Sigmoid colon (tissue), 7 donors: Measurements from ENCODE around the gene TSPAN18. TPM values are rescaled to one million over a fixed set of nuclear protein-coding genes. Genes with fewer than 3 reads are reported as not detected.

Source experiments
- DNase-seq: peaks from one replicate; pipeline ENCODE4 v3.0.0-alpha.2; 2019
- H3K27ac ChIP-seq, 4 donors: fragments of 200-600 bp; sonication (generic); one replicate each; pipeline ENCODE4 v1.5.1; 2016 to 2019; ENCODE audit warnings: mild to moderate bottlenecking in 1 of 4
- H3K27me3 ChIP-seq, 3 donors: fragments of 200-600 bp; sonication (generic); one replicate each; pipeline ENCODE4 v1.5.1; 2019; ENCODE audit warnings: mild to moderate bottlenecking in 1 of 3
- H3K36me3 ChIP-seq, 4 donors: fragments of 200-600 bp; sonication (generic); one replicate each; pipeline ENCODE4 v1.5.1; 2016 to 2019
- H3K4me1 ChIP-seq, 4 donors: fragments of 200-600 bp; sonication (generic); one replicate each; pipeline ENCODE4 v1.5.1; 2017 to 2019
- H3K4me3 ChIP-seq, 4 donors: fragments of 200-600 bp; sonication (generic); one replicate each; pipeline ENCODE4 v1.5.1; 2017 to 2019; ENCODE audit warnings: mild to moderate bottlenecking in 2 of 4, moderate library complexity in 1 of 4
- H3K9me3 ChIP-seq, 4 donors: fragments of 200-600 bp in 3 of 4; sonication (generic) in 3 of 4; one replicate each; pipeline versions ENCODE4 v1.5.1 to v1.6.1; 2013 to 2019
- EP300 ChIP-seq, 4 donors: sonication (generic); formaldehyde crosslinking; IDR thresholded peaks; one replicate each; pipeline ENCODE4 v1.6.1; 2017; ENCODE audit warnings: antibody characterized with exemption in 4 of 4
- POLR2A ChIP-seq, 2 donors: fragments of 450-650 bp; IDR thresholded peaks; one replicate each; pipeline ENCODE4 v1.6.1; 2016; ENCODE audit warnings: antibody characterized with exemption in 2 of 2, mild to moderate bottlenecking in 2 of 2, moderate library complexity in 2 of 2
- POLR2AphosphoS5 ChIP-seq, 4 donors: sonication (generic); formaldehyde crosslinking; IDR thresholded peaks; one replicate each; pipeline ENCODE4 v1.6.1; 2017; ENCODE audit warnings: antibody characterized with exemption in 4 of 4
- WGBS, 2 donors: extraction: QIAGEN DNeasy Blood & Tissue Kit; methylation state at CpG; one replicate each; pipeline ENCODE4 v1.1.7; 2013; 5-methylcytosine and 5-hydroxymethylcytosine counted together
- intact Hi-C: fragments of 100-400 bp; cut with DNase I; formaldehyde crosslinking; loops from one replicate; pipeline ENCODE4 v1.15.1; 2023
- polyA plus RNA-seq, 3 donors: library from polyadenylated mRNA; stranded (reverse); fragments of 200-250 nt; gene quantifications; one replicate each; pipeline ENCODE4 v1.2.3, GENCODE V29; 2013
- total RNA-seq, 4 donors: library from RNA; depleted of rRNA; stranded (reverse); fragments of >200 nt; gene quantifications; one replicate each; pipeline ENCODE4 v1.1.0, GENCODE V29; 2016
- TF ChIP-seq, protein P1 (sequence below), 4 experiments: fragments of 450-650 bp in 3 of 4; fragments of 200-600 bp in 1 of 4; IDR thresholded peaks; one replicate each; pipeline ENCODE4 v1.5.1; 2016 to 2019; ENCODE audit warnings: antibody characterized with exemption in 4 of 4, mild to moderate bottlenecking in 3 of 4, moderate library complexity in 2 of 4
- donor health status: healthy with polysubstance abuse.
- donor health status: Bipolar disorder and iron deficiency.
- donor health status: healthy.

TSPAN18 gene
- total and polyA plus RNA-seq, 7 donors, result 0.23 to 75.3 (median 13.8) TPM

DNA sequence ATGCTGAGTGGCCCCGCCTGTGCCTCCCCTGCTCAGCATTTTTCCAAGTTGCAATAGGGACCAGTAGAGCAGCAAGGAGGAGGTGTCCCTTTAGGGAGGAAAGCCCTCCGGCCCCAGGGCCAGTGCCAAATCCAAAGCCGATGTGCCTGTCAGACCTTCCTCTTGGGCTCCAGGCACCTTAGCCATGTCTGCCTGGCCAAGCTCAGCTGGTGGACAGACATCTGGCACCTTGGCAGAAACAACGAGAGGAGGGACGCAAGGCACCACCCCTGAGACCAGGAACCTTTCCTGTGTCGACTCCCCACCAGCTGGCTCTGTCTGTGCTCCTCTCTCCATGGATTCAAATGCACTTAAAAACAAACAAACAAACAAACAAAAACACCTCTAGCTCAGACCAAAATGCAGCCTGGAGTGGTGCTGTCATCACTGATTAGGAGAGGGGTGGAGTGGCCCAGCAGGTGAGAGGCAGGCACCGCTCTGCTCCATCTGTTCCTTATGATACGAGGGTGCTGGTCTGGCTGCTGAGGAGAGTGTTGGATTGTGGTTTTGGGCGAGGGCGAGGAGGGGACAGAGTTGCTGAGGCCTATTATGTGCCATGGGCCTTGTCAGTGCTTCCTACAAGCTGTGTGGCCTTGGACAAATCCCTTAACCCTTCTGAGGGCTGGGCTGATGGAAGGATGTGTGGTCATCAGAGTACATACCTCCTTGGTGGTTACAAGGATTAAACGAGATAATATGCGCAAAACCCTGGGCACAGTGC is 177.7 kb downstream of the TSPAN18 start:
- no peak for DNase-seq
- no peaks in the 10 kb centered on the region for H3K27me3 ChIP-seq
- no peak overlapping the region for H3K27ac ChIP-seq
- TF ChIP-seq POLR2A (IDR thresholded peaks at IDR 0.05), result no peak
- TF ChIP-seq, protein P1, sequence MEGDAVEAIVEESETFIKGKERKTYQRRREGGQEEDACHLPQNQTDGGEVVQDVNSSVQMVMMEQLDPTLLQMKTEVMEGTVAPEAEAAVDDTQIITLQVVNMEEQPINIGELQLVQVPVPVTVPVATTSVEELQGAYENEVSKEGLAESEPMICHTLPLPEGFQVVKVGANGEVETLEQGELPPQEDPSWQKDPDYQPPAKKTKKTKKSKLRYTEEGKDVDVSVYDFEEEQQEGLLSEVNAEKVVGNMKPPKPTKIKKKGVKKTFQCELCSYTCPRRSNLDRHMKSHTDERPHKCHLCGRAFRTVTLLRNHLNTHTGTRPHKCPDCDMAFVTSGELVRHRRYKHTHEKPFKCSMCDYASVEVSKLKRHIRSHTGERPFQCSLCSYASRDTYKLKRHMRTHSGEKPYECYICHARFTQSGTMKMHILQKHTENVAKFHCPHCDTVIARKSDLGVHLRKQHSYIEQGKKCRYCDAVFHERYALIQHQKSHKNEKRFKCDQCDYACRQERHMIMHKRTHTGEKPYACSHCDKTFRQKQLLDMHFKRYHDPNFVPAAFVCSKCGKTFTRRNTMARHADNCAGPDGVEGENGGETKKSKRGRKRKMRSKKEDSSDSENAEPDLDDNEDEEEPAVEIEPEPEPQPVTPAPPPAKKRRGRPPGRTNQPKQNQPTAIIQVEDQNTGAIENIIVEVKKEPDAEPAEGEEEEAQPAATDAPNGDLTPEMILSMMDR (IDR thresholded peaks at IDR 0.05), result no peak
- TF ChIP-seq POLR2AphosphoS5 (IDR thresholded peaks at IDR 0.05), result no peak
- TF ChIP-seq EP300 (IDR thresholded peaks at IDR 0.05), result no peak
- peaks cover 0 to 14% (median under 1%) of the 10 kb centered on the region in 4 donors for H3K36me3 ChIP-seq
- peaks cover 0 to 25% (median 8%) of the 10 kb centered on the region in 4 donors for H3K4me1 ChIP-seq
- no peaks in the 10 kb centered on the region for H3K9me3 ChIP-seq
- intact Hi-C loops, result no loop called here
- no peak overlapping the region for H3K4me3 ChIP-seq
- WGBS, 2 donors, result 81% methylated on average over 12 of the region's 12 CpGs

DNA sequence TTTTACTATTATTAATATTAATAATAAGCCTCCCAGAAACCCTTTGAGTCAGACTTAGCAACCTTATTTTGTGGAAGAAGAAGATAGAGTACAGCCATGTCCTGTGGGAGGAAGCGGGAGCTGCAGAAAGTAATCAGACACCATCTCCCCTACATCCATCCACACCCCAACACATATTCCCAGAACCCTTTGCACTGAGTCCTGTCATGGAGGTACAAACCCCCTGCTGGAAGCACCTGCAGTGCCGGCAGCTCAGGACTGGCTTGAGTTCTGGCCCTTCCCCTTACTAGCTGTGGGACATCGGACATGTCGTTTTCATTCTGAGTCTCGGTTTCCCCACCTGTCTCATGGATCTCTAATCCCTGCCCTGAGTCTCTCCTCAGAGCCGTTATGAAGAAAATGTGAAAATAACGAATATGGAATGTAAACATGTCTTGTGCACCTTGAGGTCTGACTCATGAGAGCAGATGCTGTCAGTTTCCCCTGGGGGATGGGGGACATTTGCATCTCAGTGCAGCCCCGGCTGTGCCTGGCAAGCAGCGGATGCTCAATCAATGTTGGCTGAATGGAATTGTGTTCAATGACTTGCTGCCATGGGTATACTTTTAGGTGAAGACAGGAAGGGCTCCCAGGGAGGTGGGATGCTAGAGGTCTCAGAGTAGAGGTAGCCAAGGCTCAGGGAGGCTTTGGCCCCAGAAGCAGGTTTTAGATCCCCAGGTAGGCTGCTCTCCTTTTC is 178.5 kb downstream of the TSPAN18 start:
- 82 to 86% methylated on average over 9 of the region's 9 CpGs for WGBS, 2 donors
- no peak for TF ChIP-seq POLR2A (IDR thresholded peaks at IDR 0.05)
- TF ChIP-seq, protein P1 (IDR thresholded peaks at IDR 0.05), result no peak
- no peak for TF ChIP-seq POLR2AphosphoS5 (IDR thresholded peaks at IDR 0.05)
- no peak for TF ChIP-seq EP300 (IDR thresholded peaks at IDR 0.05)
- intact Hi-C loops, result no loop called here
- no peaks in the 10 kb centered on the region for H3K9me3 ChIP-seq
- no peak overlapping the region for H3K4me3 ChIP-seq
- no peaks in the 10 kb centered on the region for H3K27me3 ChIP-seq
- H3K4me1 ChIP-seq, result peaks cover 0 to 25% (median 9%) of the 10 kb centered on the region in 4 donors
- H3K36me3 ChIP-seq, result peaks cover 0 to 23% (median 4%) of the 10 kb centered on the region in 4 donors
- H3K27ac ChIP-seq, result no peak overlapping the region
- DNase-seq, result no peak

DNA sequence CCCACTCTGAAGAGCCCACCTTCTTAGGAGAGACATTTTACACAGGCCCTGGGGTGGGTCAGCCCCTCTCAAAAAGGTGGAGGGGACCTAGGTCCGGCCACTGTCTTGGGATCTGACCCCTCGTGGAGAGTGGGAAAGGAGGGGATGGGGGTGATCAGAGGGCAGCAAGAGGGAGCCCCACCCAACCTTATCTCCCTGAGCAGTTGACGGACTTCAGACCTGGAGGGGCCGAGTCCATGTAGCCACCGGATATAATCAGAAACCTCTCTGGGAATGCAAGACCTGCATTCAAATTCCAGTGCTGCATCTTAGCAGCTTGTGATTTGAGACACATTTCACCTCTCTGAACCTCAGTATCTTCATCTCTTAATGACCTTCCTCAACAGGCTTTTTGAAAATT is 179.9 kb downstream of the TSPAN18 start:
- H3K4me1 ChIP-seq, result peaks cover 0 to 31% (median 19%) of the 10 kb centered on the region in 4 donors
- H3K27me3 ChIP-seq, result no peaks in the 10 kb centered on the region
- no peaks in the 10 kb centered on the region for H3K9me3 ChIP-seq
- intact Hi-C loops, result no loop called here
- no peak for DNase-seq
- WGBS, 2 donors, result 22 to 62% methylated on average over 5 of the region's 5 CpGs
- TF ChIP-seq POLR2A (IDR thresholded peaks at IDR 0.05) (no peak), EP300 (IDR thresholded peaks at IDR 0.05) (no peak), POLR2AphosphoS5 (IDR thresholded peaks at IDR 0.05) (no peak)
- TF ChIP-seq, protein P1 (IDR thresholded peaks at IDR 0.05), result no peak
- H3K27ac ChIP-seq, result no peak overlapping the region
- H3K36me3 ChIP-seq, result peaks cover 0 to 24% (median 4%) of the 10 kb centered on the region in 4 donors
- H3K4me3 ChIP-seq, result no peak overlapping the region

DNA sequence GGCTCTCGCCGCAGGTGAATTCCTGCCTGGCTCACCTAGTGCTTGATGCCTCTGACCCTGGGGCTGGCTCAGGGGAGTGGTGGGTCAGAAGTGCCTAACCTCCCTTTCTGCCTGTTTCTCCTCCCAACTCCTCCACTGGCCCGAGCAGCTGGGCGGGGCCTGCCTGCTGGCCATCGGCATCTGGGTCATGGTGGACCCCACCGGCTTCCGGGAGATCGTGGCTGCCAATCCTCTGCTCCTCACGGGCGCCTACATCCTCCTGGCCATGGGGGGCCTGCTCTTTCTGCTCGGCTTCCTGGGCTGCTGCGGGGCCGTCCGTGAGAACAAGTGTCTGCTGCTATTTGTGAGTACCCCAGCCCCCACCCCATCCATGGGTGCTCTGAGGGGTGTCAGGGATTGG is 182.8 kb downstream of the TSPAN18 start:
- H3K36me3 ChIP-seq, result peaks cover 0 to 34% (median 4%) of the 10 kb centered on the region in 4 donors
- H3K27ac ChIP-seq, result no peak overlapping the region
- no peaks in the 10 kb centered on the region for H3K27me3 ChIP-seq
- no peaks in the 10 kb centered on the region for H3K9me3 ChIP-seq
- intact Hi-C loops, result no loop called here
- TF ChIP-seq EP300 (IDR thresholded peaks at IDR 0.05) (no peak), POLR2A (IDR thresholded peaks at IDR 0.05) (no peak)
- TF ChIP-seq, protein P1 (IDR thresholded peaks at IDR 0.05), result no peak
- peaks cover 0 to 27% (median 20%) of the 10 kb centered on the region in 4 donors for H3K4me1 ChIP-seq
- H3K4me3 ChIP-seq, result no peak overlapping the region
- no peak for DNase-seq
- WGBS, 2 donors, result 93% methylated on average over 14 of the region's 14 CpGs
